ENCODE measurements around the gene GATD1.

Gene GATD1

GRCh38 chr11:795634-796564 is 18.6 kb upstream of the GATD1 start:
- DNase-seq (ENCODE audit: low read depth), result peak; percentile 79

GRCh38 chr11:794766-795633 is 17.7 kb upstream of the GATD1 start:
- no peak for DNase-seq (ENCODE audit: low read depth)

GRCh38 chr11:794013-794765 is 16.9 kb upstream of the GATD1 start:
- no peak for DNase-seq (ENCODE audit: low read depth)

- no peak for DNase-seq (ENCODE audit: low read depth)
These were observed 16.3 kb upstream of the GATD1 start for GRCh38 chr11:793556-793955.

GRCh38 chr11:792873-793272 is 15.6 kb upstream of the GATD1 start:
- DNase-seq (ENCODE audit: low read depth), result no peak

- DNase-seq (ENCODE audit: low read depth), result no peak
These were observed 15.2 kb upstream of the GATD1 start for GRCh38 chr11:792535-792821.

- DNase-seq (ENCODE audit: low read depth), result no peak
These were observed 14.6 kb upstream of the GATD1 start for GRCh38 chr11:791658-792534.

- DNase-seq (ENCODE audit: low read depth), result no peak
These were observed 13.7 kb upstream of the GATD1 start for GRCh38 chr11:790721-791564.

GRCh38 chr11:789943-790342 is 12.7 kb upstream of the GATD1 start, which contains the start of gene CEND1:
Gene CEND1 (minus strand): TSS chr11:790090. CDS start chr11:788576, 1,514 bp downstream.
- DNase-seq (ENCODE audit: low read depth), result peak; percentile 43

GRCh38 chr11:788953-789940 is 12.0 kb upstream of the GATD1 start:
- DNase-seq (ENCODE audit: low read depth), result no peak

GRCh38 chr11:788009-788640 is 10.8 kb upstream of the GATD1 start:
- no peak for DNase-seq (ENCODE audit: low read depth)

- DNase-seq (ENCODE audit: low read depth), result no peak
These were observed 9.9 kb upstream of the GATD1 start for GRCh38 chr11:787084-787675.

GRCh38 chr11:786235-787083 is 9.2 kb upstream of the GATD1 start:
- DNase-seq (ENCODE audit: low read depth), result no peak

GRCh38 chr11:783581-784015 is 6.3 kb upstream of the GATD1 start:
- no peak for DNase-seq (ENCODE audit: low read depth)

- no peak for DNase-seq (ENCODE audit: low read depth)
These were observed 5.2 kb upstream of the GATD1 start for GRCh38 chr11:782264-783174.

GRCh38 chr11:779955-780532 is 2.8 kb upstream of the GATD1 start:
- DNase-seq (ENCODE audit: low read depth), result no peak
